ENCODE data around the gene THAP9. TPM values are rescaled to one million over a fixed set of nuclear protein-coding genes. Genes with fewer than 3 reads are reported as not detected.

Gene THAP9
- total and polyA plus RNA-seq, 4 experiments from 2014 or later, result 0.77 to 3.7 (median 2.5) TPM

Other genes starting within 250 kb of the THAP9 start
- gene SCD5, start 101.9 kb upstream of the THAP9 start, total RNA-seq, result not detected
- 1 to 10 TPM in 1 of 2 donors, not detected in 1; 1.8 TPM for gene SCD5, start 101.9 kb upstream of the THAP9 start, polyA plus RNA-seq
- gene SEC31A, start 9.6 kb upstream of the THAP9 start, total RNA-seq, result 100 to 1,000 TPM; 157 to 167 TPM
- 100 to 1,000 TPM; 138 to 175 TPM for gene SEC31A, start 9.6 kb upstream of the THAP9 start, polyA plus RNA-seq
- gene LIN54, start 110.1 kb downstream of the THAP9 start, total RNA-seq, result 10 to 100 TPM; 19.2 to 21.7 TPM
- gene LIN54, start 110.1 kb downstream of the THAP9 start, polyA plus RNA-seq, result 10 to 100 TPM in 1 of 2 donors, 1 to 10 TPM in 1; 7.6 to 11.8 TPM
- gene COPS4, start 134.4 kb downstream of the THAP9 start, total RNA-seq, result 10 to 100 TPM; 24.6 to 26.1 TPM
- 10 to 100 TPM; 69.8 to 91.2 TPM for gene COPS4, start 134.4 kb downstream of the THAP9 start, polyA plus RNA-seq
- 100 to 1,000 TPM; 148 to 150 TPM for gene PLAC8, start 214.0 kb downstream of the THAP9 start, total RNA-seq
- gene PLAC8, start 214.0 kb downstream of the THAP9 start, polyA plus RNA-seq, result 100 to 1,000 TPM; 378 to 424 TPM

Data from CD4-positive, alpha-beta memory T cell (primary cell).